ENCODE measurements around the gene TMED8.

Gene TMED8

GRCh38 chr14:77296906-77297305 lies 80.0 kb downstream of the TMED8 start:
- no peak for DNase-seq (ENCODE audit: low spot score)

- DNase-seq (ENCODE audit: low spot score): no peak
These were observed 80.7 kb downstream of the TMED8 start for GRCh38 chr14:77296155-77296554.

- DNase-seq (ENCODE audit: low spot score): no peak
These were observed 86.2 kb downstream of the TMED8 start for GRCh38 chr14:77290705-77291104.

- no peak for DNase-seq (ENCODE audit: low spot score)
These were observed 90.3 kb downstream of the TMED8 start for GRCh38 chr14:77286576-77286975.
